ENCODE results near the gene ZNRF3.
"Not testable (repeated sequence)": the region's sequence is repeated elsewhere in the genome, so short reads cannot be mapped to it uniquely, and the experiment has no call there.

ZNRF3 gene

DNA sequence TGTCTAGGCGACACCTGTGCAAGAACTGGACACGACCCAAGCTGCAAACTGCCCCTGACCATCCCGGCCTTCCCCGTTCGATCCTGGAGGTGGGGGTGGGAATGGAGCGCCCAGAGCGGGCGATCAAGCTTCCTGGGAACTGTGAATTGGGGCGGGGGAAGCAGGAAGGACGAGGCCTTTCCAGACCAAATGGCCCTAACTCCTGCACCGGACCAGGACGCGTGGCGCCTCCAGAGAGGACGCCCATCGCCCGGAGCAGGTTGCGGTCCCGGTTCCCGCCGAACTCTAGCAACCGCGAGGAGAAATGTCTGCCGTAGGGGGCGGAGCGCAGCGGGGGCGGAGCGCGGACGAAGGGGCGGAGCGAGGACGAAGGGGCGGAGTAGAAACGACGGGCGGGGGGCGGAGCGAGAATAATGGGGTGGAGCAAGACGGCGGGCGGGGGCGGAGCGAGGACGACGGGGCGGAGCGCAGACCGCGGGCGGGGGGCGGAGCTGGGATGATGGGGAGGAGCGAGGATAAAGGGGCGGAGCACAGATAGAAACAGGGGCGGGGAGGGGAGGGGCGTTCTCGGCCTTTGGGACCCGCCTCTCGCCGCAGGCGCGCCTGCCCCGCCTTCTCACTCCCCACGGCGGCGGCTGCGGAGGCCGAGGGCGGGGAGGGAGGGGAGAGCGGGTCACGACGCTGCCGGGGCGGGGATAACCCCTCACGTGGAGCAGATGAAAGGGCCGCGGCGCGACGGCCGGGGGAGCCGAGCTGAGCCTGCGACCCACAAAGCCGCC, at the start of gene ZNRF3:
TSS of gene ZNRF3 (plus strand) at position 695 of the 779 bp plus-strand sequence. CDS start 195 bp downstream, outside the sequence.
- no peak for TF ChIP-seq CTCF (IDR thresholded peaks at IDR 0.05; ENCODE audit: low read depth, low read length)
- H3K4me3 ChIP-seq (ENCODE audit: low read depth, low read length): peak within 1 kb of the TSS; percentile 64

DNA sequence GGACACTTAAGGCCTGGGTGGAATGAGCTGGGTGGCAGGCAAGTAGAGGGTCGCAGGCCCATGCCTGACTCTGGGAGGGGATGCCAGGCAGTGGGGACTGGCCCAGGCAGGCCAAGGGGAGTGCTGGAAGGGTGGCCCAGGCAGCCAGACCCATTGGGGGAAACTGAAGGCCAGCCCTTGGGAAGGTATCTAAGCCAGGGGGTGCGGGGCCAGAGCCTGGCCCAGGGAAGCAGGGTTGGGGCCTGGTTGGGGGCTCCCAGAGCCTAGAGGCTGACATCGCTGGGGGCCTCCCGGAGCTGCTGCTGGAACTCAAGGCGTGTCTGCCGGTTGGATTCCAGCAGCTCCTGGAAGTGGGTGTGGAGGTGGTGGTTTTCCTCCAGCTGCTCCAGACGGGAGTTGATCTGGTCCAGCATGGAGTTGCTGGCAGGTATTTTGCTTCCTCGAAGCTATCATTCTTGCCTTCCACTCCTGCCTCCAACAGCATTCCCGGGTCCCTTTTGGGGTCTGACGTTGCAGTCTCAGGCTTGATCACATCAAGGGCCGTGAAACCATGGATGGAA, 47.7 kb upstream of the ZNRF3 start:
- H3K4me3 ChIP-seq (ENCODE audit: low read depth, low read length): no peak overlapping the region
- no peak for TF ChIP-seq CTCF (IDR thresholded peaks at IDR 0.05; ENCODE audit: low read depth, low read length)

GRCh38 chr22:28837640-28838039, 45.7 kb upstream of the ZNRF3 start:
- H3K4me3 ChIP-seq (ENCODE audit: low read depth, low read length): no peak overlapping the region
- TF ChIP-seq CTCF (IDR thresholded peaks at IDR 0.05; ENCODE audit: low read depth, low read length): no peak

GRCh38 chr22:28838971-28839370, 44.4 kb upstream of the ZNRF3 start:
- TF ChIP-seq CTCF (IDR thresholded peaks at IDR 0.05; ENCODE audit: low read depth, low read length): no peak

DNA sequence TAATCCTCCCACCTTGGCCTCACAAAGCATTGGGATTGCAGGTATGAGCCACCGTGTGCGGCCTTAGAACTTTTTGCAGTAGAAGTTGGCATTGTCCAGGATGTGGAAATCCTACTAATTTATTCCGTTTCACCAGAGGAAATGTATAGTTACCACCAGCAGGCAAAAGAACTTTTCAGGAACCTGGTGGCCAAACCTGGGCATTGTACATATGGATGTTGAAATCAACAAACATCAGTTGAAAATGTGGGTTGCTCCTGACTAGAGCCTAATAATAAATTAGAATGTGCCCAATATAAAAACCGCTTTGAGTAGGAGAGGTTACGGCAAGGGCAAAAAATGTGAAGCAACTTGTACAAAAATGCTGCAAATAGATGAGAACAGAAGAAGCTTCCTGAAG, 42.3 kb upstream of the ZNRF3 start:
- no peak overlapping the region for H3K4me3 ChIP-seq (ENCODE audit: low read depth, low read length)
- TF ChIP-seq CTCF (IDR thresholded peaks at IDR 0.05; ENCODE audit: low read depth, low read length): no peak

More at GRCh38 chr22:28838971-28839370, 44.4 kb upstream of the ZNRF3 start:
- H3K4me3 ChIP-seq (ENCODE audit: low read depth, low read length): no peak overlapping the region

GRCh38 chr22:28843633-28844032, 39.7 kb upstream of the ZNRF3 start:
- no peak for TF ChIP-seq CTCF (IDR thresholded peaks at IDR 0.05; ENCODE audit: low read depth, low read length)
- H3K4me3 ChIP-seq (ENCODE audit: low read depth, low read length): no peak overlapping the region

DNA sequence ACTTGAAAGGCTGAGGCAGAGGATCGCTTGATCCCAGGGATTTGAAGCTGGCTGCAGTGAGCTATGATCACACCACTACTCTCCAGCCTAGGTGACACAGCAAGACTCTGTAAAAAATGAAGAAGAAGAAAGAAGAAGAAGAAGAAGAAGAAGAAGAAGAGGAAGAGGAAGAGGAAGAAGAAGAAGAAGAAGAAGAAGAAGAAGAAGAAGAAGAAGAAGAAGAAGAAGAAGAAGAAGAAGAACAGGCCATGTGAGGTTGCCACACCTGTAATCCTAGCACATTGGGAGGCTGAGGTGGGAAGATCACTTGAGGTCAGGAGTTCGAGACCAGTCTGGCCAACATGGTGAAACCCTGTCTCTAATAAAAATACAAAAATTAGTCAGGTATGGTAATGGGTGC, 39.1 kb upstream of the ZNRF3 start:
- not testable (repeated sequence) for H3K4me3 ChIP-seq (ENCODE audit: low read depth, low read length)
